ENCODE measurements around the gene HACD3.

HACD3 gene

DNA sequence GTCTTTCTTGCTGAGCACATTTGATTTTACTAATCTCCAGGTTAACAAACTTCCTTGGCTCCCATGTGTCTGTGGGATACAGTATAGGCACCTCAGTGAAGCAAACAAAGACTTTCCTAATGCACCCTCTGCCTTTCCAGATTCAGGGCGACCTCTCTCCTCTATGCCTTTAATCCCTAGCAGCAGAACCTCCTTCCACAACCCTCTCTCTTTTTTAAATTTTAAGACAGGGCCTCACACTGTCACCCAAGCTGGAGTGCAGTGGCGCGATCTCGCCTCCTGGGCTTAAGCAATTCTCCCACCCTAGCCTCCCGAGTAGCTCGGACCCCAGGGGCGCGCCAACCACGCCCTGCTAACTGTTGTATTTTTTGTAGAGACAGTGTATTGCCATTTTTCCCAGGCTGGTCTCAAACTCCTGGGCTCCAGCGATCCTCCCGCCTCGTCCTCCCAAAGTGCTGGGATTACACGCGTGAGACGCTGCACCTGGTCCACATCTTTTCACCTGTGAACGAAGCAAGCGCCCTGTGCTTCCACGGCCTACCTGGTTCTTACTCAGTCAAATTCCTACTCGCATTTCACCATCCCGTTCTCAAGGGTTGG, 1.7 kb upstream of the HACD3 start:
- TF ChIP-seq, protein P1, sequence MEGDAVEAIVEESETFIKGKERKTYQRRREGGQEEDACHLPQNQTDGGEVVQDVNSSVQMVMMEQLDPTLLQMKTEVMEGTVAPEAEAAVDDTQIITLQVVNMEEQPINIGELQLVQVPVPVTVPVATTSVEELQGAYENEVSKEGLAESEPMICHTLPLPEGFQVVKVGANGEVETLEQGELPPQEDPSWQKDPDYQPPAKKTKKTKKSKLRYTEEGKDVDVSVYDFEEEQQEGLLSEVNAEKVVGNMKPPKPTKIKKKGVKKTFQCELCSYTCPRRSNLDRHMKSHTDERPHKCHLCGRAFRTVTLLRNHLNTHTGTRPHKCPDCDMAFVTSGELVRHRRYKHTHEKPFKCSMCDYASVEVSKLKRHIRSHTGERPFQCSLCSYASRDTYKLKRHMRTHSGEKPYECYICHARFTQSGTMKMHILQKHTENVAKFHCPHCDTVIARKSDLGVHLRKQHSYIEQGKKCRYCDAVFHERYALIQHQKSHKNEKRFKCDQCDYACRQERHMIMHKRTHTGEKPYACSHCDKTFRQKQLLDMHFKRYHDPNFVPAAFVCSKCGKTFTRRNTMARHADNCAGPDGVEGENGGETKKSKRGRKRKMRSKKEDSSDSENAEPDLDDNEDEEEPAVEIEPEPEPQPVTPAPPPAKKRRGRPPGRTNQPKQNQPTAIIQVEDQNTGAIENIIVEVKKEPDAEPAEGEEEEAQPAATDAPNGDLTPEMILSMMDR (conservative IDR thresholded peaks at IDR 0.05; ENCODE audit: low read depth), result no peak
- H3K27ac ChIP-seq, result no peak overlapping the region
- ChIA-PET POLR2A (ENCODE audit: low non-redundant PET) (interaction anchor here (0.5 kb wide), 1 partner anchor 10 kb away, joined by 3 read pairs; no protein-coding TSS in a partner anchor), CTCF (interaction anchor here (1.1 kb wide), 1 partner anchor 10 kb away, joined by 3 read pairs; no protein-coding TSS in a partner anchor)
- DNase-seq (ENCODE audit: low spot score), result no peak

DNA sequence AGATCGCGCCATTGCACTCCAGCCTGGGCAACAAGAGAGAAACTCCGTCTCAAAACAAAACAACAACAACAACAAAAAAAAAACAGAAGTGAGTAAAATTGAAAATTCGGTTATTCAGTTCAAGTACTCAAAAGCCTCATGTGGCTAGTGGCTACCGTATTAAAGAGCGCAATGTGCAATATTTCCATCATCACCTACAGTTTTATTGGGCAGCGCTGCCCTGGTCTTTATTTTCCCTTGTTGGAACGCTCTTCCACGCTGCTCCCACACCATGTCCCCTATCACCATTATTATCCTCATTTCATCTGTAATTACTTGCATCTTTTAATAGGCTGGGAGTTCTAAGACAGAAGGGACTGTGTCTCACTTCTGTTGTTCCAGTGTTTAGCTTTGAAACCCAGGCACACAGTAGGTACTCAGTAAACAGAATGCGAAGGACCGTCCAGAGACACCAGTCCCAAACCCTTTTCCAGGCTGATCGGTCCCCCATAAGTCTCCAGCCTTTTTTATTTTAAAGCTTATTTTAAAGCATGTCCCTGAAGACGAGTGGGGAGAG, 423 bp upstream of the HACD3 start:
- TF ChIP-seq, protein P1 (conservative IDR thresholded peaks at IDR 0.05; ENCODE audit: low read depth), result no peak
- H3K27ac ChIP-seq, result peak overlapping the region; percentile 82
- CTCF ChIA-PET, result interaction anchor here (0.6 to 1.3 kb wide), 4 partner anchors 11 to 948 kb away, joined by 3 to 6 read pairs (median 4); partner anchors contain the start of gene DPP8
- no peak for DNase-seq (ENCODE audit: low spot score)
- POLR2A ChIA-PET (ENCODE audit: low non-redundant PET), result interaction anchor here (0.5 to 0.6 kb wide), 2 partner anchors 13 to 31 kb away, joined by 3 to 5 read pairs; no protein-coding TSS in a partner anchor

- peak; percentile 57 for DNase-seq (ENCODE audit: low spot score)
- ChIA-PET POLR2A (ENCODE audit: low non-redundant PET) (no interaction called here), CTCF (no interaction called here)
- no peak overlapping the region; the same call in 1 of the 2 replicates for H3K27ac ChIP-seq
- TF ChIP-seq, protein P1 (conservative IDR thresholded peaks at IDR 0.05; ENCODE audit: low read depth), result no peak
Measured at GRCh38 chr15:65532738-65533051, 2.4 kb downstream of the HACD3 start.

- CTCF ChIA-PET, result no interaction called here
Measured at GRCh38 chr15:65533057-65533756, 2.9 kb downstream of the HACD3 start.

GRCh38 chr15:65535192-65535591, 4.9 kb downstream of the HACD3 start:
- ChIA-PET CTCF (no interaction called here), POLR2A (ENCODE audit: low non-redundant PET) (no interaction called here)
- DNase-seq (ENCODE audit: low spot score), result peak; percentile 52
- no peak overlapping the region for H3K27ac ChIP-seq
- TF ChIP-seq, protein P1 (conservative IDR thresholded peaks at IDR 0.05; ENCODE audit: low read depth), result no peak

More at GRCh38 chr15:65533057-65533756, 2.9 kb downstream of the HACD3 start:
- DNase-seq (ENCODE audit: low spot score), result peak; percentile 26
- TF ChIP-seq, protein P1 (conservative IDR thresholded peaks at IDR 0.05; ENCODE audit: low read depth), result no peak
- no peak overlapping the region for H3K27ac ChIP-seq
- POLR2A ChIA-PET (ENCODE audit: low non-redundant PET), result no interaction called here

GRCh38 chr15:65540314-65540713, 10.1 kb downstream of the HACD3 start:
- CTCF ChIA-PET, result no interaction called here
- TF ChIP-seq, protein P1 (conservative IDR thresholded peaks at IDR 0.05; ENCODE audit: low read depth), result no peak
- DNase-seq (ENCODE audit: low spot score), result no peak
- POLR2A ChIA-PET (ENCODE audit: low non-redundant PET), result no interaction called here
- no peak overlapping the region for H3K27ac ChIP-seq
